Adipose tissue (tissue), 3 donors: ENCODE results near the gene WTAP. TPM values are rescaled to one million over a fixed set of nuclear protein-coding genes. Genes with fewer than 3 reads are reported as not detected.
"Not testable (repeated sequence)": the region's sequence is repeated elsewhere in the genome, so short reads cannot be mapped to it uniquely, and the experiment has no call there.

Experiments used
- H3K27ac ChIP-seq: one replicate; pipeline ENCODE4 v1.5.1; 2013; ENCODE audit warnings: low read depth, low read length
- WGBS, 3 donors: extraction: QIAGEN DNeasy Blood & Tissue Kit; methylation state at CpG; one replicate each; pipeline ENCODE4 v1.1.7; 2013; 5-methylcytosine and 5-hydroxymethylcytosine counted together
- polyA plus RNA-seq, 3 donors: library from polyadenylated mRNA; stranded (reverse); fragments of 200-250 nt; gene quantifications; one replicate each; pipeline ENCODE4 v1.2.3, GENCODE V29; 2013
- donor health status: healthy with polysubstance abuse.
- donor health status: Bipolar disorder and iron deficiency.
- donor health status: healthy.

WTAP gene
- polyA plus RNA-seq, 3 donors = 36.9 to 99.5 (median 96.0) TPM

- peak within 1 kb of the TSS; percentile 53 for H3K27ac ChIP-seq
- 0 to 1% (median 0%) methylated on average over 63 to 64 of the region's 64 CpGs for WGBS, 3 donors
These were observed 62.3 kb downstream of the WTAP start, which contains the start of gene TCP1 for GRCh38 chr6:159789377-159790148. TSS of gene TCP1 (minus strand) at chr6:159789602. CDS start at chr6:159789468, 134 bp downstream.

GRCh38 chr6:159790149-159790955 is 63.0 kb downstream of the WTAP start, which contains the start of gene MRPL18:
TSS of gene MRPL18 (plus strand) at chr6:159790467. CDS start at chr6:159790588, 121 bp downstream.
- WGBS, 3 donors = 0% methylated on average over 56 of the region's 56 CpGs
- peak within 1 kb of the TSS; percentile 53 for H3K27ac ChIP-seq

DNA sequence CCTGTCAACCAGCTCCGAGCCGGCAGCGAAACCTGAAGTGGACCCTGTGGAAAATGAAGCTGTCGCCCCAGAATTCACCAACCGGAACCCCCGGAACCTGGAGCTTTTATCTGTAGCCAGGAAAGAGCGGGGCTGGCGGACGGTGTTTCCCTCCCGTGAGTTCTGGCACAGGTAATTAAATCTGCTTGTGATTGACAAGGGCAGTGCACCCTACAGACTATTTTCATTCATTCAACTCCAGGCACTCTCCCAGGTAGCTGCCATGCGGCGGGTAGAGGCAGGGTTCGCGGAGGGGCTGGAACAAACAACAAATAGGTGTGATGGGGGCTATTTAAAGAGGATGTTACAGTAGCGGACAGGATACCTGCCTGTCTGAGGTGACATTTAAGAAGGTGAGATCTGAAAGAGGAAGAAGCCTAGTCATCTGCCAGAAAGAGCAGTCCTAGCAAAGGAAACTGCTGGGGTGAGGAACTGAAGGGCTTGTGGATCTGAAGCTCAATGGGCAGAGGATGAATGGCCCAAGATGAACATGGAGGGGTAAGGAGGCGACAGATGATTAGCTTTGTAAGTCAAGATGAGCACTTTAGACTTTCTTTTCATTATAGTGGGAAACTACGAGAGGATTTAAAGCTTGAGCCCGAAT is 63.8 kb downstream of the WTAP start:
- WGBS, 3 donors = 15 to 20% (median 18%) methylated on average over 18 of the region's 18 CpGs
- H3K27ac ChIP-seq = no peak overlapping the region

GRCh38 chr6:159794976-159795375 is 67.7 kb downstream of the WTAP start:
- 75 to 81% (median 79%) methylated on average over 8 of the region's 8 CpGs for WGBS, 3 donors
- H3K27ac ChIP-seq = not testable (repeated sequence)

DNA sequence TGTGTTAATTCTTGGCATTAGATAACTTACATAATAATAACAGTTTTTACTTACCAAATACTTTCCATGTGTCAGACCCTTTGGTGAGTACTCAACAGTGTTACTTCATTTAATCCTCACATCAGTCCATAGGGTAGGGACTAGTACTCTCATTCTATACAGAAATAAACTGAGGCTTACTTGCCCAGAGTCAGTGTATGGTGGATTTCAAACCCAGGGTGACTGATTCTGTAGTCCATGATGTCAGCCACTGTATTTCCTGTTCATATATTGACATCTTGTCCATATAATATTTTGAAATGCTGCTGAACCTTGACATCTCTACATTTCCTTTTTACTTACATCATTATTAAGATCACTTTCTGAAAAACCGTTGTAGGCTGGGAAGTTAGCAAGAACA is 70.2 kb downstream of the WTAP start:
- no peak overlapping the region for H3K27ac ChIP-seq
- WGBS, 3 donors = 24 to 40% (median 36%) methylated on average over 1 of the region's 1 CpG

DNA sequence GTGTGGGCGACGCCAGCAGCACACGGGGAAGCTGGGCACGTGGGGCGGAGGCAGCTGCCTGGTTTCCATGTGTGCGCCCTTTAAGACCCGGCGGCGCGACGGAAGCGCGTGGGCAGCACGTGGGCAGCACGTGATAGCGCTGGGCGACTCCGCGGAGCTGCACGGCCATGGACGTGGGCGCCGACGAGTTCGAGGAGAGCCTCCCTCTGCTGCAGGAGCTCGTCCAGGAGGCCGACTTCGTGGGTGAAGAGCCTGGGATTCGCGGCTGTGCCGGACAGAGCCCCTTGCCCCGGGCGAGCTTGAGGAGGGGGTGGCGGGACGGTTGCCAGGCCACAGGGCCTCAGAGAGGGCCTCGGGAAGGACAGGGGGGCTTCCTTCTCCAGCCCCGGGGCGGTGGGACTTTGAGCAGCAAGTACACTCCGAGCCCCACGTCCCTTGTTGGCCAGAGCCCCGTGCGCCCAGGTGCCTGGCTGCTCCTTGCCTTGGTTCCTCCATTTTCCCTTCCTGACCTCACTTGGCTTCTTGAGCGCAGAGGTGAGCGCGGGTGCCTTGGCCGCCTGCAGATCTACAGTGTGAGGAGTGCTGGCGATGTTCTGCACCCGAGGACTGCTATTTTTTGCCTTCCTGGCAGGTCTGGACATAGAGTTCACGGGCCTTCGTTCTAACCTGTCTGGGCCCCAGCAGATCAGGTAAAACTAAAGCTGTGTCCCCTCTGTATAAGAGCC is 73.0 kb downstream of the WTAP start, which contains the start of gene PNLDC1:
Gene PNLDC1, plus strand, starts transcription at position 136 of the 725 bp plus-strand sequence. Its CDS starts 32 bp downstream, at position 168.
- 88 to 92% (median 88%) methylated on average over 48 to 50 of the region's 50 CpGs for WGBS, 3 donors
- no peak within 1 kb of the TSS for H3K27ac ChIP-seq

- 74 to 92% (median 74%) methylated on average over 8 of the region's 8 CpGs for WGBS, 3 donors
- H3K27ac ChIP-seq = no peak overlapping the region
These were observed 74.6 kb downstream of the WTAP start for GRCh38 chr6:159801935-159802334.

DNA sequence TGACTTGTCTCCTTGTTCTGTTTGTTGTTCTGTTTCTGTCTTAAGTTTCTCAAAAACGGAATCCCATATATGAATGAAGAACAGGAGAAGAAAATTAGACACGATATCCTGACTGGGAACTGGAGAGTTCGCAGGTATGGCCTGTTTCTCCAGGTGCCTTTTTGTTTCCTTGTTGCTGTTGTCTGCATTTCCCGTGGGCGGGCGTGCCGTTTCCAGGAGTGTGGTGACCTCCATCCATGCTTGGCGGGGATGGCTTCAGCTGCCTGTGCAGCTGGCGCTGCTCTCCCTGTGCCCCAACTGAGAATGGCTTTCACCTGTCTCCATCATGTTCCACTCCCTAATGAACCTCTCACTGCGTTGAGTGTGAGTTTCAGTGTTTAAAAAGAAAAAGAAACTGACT is 77.2 kb downstream of the WTAP start:
- H3K27ac ChIP-seq = no peak overlapping the region
- 89 to 92% (median 90%) methylated on average over 10 of the region's 10 CpGs for WGBS, 3 donors

GRCh38 chr6:159805440-159806020 is 78.2 kb downstream of the WTAP start:
- 68 to 90% (median 77%) methylated on average over 6 of the region's 6 CpGs for WGBS, 3 donors
- H3K27ac ChIP-seq = no peak overlapping the region

Other genes starting within 250 kb of the WTAP start
- gene SOD2, start 34.3 kb upstream of the WTAP start, polyA plus RNA-seq = 1,000 to 10,000 TPM in 1 of 3 donors, 100 to 1,000 TPM in 2; 315 to 1,671 (median 608) TPM
- 10 to 100 TPM in 2 of 3 donors, 1 to 10 TPM in 1; 9.9 to 18.8 (median 16.9) TPM for gene ACAT2, start 34.5 kb downstream of the WTAP start, polyA plus RNA-seq
- 100 to 1,000 TPM in 2 of 3 donors, 10 to 100 TPM in 1; 70.0 to 141 (median 108) TPM for gene TCP1, start 62.1 kb downstream of the WTAP start, polyA plus RNA-seq
- 10 to 100 TPM; 29.7 to 72.1 (median 51.7) TPM for gene MRPL18, start 63.0 kb downstream of the WTAP start, polyA plus RNA-seq
- under 1 TPM; 0.07 to 0.56 (median 0.56) TPM for gene PNLDC1, start 72.8 kb downstream of the WTAP start, polyA plus RNA-seq
- gene MAS1, start 163.5 kb downstream of the WTAP start, polyA plus RNA-seq = under 1 TPM in 1 of 3 donors, not detected in 2; under 0.01 TPM
- 10 to 100 TPM; 13.8 to 30.6 (median 14.2) TPM for gene IGF2R, start 241.6 kb downstream of the WTAP start, polyA plus RNA-seq